Measurements from ENCODE around the gene CERS4.
"Not testable (repeated sequence)": the region's sequence is repeated elsewhere in the genome, so short reads cannot be mapped to it uniquely, and the experiment has no call there.

CERS4 gene

DNA sequence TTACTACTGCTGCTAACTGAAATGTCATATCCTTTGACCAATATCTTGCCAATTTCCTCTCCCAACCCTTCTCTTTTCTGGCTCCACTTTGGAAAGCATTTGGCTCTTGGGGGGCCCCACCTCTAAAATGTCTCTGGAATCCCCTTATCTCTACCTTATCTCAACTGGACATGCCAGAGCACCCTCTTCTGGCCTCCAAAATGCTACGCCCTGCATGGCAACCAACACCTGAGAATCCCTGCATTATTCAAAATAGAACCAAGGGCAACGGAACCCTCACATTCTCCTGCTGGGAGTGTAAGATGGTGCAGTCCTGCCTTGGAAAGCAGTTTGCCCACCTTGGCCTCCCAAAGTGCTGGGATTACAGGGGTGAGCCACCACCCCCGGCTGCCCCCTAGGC is 35.3 kb downstream of the CERS4 start:
- no peak for DNase-seq

DNA sequence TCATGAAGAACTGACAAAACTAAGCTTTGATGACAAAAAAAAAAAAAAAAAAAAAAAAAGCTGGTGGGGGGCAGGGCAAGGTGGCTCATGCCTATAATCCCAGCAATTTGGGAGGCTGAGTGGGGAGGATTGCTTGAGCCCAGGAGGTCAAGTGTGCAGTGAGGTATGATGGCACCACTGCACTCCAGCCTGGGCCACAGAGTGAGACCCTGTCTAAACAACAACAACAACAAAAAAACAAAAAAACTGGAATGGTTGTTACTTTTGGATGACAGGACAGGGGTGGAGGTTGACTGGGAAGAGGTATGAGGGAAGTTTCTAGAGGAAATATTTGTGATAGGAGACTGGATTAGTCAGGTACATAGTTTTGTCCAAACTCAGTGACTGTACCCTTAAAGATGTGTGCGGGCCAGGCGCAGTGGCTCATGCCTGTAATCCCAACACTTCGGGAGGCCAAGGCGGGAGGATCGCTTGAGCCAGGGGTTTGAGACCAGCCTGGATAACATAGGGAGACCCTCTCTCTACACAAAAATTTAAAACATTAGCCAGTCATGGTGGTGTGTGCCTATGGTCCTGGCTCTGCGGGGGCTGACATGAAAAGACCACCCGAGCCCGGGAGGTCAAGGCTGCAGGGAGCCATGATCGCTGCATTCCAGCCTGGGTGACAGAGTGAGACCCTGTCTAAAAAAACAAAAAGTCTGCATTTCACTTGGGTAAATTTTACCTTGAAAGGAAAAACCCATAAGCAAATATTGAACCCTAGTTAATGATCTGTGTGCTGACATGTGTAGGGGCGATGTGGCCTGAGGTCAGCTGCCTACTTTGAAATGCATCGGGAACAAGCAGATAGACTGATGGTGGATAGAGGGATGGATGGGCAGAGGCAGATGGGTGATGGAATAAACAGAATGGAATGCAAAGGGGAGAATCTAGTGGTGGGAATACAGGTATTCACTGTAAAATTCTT is 37.0 kb downstream of the CERS4 start:
- DNase-seq, result no peak

DNA sequence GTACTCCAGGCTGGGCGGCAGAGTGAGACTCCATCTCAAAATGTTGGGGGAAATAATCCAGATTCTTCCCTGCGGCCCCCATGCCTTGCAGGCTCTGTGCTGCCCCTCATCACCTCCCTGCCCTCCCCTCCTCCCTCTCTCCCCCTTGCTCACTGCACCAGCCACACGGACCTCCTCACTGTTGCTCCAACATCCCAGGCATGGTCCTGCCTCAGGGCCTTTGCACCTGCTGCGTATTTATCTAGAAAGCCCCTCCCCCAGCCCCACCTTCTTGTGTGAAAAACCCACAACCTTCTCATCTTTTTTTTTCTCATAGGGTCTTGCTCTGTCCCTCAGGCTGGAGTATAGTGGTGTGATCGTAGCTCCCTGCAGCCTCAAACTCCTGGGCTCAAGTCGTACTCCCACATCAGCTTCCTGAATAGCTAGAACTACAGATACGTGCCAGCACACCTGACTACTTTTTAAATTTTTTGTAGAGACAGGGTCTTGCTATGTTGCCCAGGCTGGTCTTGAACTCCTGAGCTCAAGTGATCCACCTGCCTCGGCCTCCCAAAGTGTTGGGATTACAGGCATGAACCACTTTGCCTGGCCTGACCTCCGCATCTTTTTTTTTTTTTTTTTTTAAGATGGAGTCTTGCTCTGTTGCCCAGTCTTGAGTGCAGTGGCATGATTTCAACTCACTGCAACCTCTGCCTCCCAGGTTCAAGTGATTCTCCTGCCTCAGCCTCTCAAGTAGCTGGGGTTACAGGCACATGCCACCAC is 38.1 kb downstream of the CERS4 start:
- not testable (repeated sequence) for DNase-seq

DNA sequence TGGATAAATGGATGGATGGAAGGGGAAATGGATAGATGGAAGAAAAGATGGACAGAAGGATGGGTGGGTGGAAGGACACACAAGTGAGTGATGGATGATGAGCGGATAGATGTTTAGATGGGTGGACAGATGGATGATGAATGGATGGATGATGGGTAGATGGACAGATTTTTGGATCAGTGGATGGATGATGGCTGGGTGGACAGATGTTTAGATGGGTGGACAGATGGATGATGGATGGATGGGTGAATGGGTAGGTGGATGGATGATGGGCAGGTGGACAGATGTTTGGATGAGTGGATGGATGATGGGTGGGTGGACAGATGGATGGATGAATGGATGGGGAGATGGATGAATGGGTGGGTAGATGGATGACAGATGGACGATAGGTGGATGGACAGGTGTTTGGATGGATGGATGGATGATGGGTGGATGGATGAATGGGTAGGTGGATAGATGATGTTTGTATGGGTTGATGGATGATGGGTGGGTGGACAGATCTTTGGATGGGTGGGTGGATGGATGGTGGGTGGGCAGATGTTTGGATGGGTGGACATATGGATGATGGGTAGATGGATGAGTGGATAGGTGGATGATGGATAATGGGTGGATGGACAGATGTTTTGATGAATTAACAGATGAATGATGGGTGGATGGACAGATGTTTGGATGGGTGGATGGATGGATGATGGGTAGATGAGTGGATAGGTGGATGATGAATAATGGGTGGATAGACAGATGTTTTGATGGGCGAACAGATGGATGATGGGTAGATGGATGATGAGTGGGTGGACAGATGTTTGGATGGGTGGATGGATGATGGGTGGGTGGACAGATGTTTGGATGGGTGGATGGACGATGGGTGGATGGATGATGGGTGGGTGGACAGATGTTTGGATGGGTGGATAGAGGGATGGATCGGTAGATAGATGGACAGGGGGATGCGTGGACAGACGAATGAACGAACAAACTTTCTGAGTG is 39.5 kb downstream of the CERS4 start:
- DNase-seq, result no peak

DNA sequence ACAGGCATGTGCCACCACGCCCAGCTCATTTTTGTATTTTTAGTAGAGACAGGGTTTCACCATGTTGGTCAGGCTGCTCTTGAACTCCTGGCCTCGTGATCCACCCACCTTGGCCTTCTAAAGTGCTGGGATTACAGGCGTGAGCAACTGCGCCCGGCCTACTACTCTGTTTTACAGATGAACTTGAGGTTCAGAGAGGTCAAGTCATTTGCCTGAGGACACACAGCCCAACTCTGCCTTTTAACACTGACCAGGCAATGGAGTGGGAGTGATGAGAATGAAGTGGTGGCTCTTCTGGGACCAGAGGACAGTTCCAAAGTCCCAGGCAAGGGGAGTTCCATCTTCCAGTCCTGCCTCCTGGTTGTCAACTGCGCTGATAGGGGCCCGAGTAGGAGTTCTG is 41.4 kb downstream of the CERS4 start:
- DNase-seq, result no peak

DNA sequence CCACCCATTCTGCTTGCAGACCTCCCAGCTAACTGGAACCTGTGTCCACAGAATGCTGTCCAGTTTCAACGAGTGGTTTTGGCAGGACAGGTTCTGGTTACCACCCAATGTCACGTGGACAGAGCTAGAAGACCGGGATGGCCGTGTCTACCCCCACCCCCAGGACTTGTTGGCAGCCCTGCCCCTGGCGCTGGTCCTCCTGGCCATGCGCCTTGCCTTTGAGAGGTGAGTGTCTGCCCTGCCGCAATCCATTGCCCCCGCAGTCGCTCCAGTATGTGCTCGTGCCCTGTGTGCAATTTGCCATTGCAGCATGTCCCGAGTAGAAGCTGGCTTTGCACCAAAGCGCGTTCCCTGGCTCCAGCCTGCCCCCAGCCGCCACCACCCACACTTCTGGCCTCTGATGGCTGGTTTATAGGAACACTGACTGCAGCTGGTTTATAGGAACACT is 41.9 kb downstream of the CERS4 start:
- no peak for DNase-seq

DNA sequence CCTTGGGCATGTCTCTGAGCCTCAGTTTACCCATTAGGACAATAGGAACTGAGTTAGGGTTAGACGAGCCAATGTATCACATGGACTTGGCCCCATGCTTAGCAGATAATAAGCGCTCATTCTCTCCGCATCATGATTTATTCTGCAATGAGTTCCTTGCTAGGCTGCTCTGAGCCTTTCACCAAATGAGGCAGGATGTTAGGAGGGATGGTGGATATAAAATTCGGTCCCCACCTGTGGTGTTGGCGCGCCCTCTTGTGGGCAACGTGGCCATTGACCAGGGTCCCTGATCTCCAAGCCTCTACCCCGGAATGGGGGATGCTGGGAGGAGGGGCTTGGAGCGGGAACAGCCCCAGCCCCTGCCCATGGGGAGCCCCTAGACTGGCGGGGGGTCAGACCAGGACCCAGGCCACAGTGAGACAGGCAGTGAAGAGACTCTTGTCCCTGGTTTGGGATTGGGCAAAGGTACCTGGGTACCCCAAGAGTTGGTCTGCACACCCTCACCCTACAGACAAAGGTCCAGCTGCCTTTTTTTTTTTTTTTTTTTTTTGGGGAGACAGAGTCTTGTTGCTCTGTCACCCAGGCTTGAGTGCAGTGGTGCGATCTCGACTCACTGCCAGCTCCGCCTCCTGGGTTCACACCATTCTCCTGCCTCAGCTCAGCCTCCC is 43.9 kb downstream of the CERS4 start:
- peak; percentile 32 for DNase-seq

DNA sequence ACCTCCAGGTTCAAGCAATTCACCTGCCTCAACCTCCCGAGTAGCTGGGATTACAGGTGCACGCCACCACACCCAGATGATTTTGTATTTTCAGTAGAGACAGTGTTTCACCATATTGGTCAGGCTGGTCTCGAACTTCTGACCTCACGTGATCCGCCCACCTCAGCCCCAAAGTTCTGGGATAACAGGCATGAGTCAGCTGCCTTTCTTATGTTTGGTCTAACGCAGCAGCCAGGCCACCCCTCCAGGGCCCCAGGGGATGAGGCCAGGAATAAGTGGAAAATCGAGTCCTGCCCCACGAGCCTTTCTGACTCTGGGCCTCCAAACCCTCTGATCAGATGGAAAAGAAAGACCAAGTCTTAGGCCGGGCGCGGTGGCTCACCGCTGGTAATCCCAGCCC is 44.5 kb downstream of the CERS4 start:
- no peak for DNase-seq

DNA sequence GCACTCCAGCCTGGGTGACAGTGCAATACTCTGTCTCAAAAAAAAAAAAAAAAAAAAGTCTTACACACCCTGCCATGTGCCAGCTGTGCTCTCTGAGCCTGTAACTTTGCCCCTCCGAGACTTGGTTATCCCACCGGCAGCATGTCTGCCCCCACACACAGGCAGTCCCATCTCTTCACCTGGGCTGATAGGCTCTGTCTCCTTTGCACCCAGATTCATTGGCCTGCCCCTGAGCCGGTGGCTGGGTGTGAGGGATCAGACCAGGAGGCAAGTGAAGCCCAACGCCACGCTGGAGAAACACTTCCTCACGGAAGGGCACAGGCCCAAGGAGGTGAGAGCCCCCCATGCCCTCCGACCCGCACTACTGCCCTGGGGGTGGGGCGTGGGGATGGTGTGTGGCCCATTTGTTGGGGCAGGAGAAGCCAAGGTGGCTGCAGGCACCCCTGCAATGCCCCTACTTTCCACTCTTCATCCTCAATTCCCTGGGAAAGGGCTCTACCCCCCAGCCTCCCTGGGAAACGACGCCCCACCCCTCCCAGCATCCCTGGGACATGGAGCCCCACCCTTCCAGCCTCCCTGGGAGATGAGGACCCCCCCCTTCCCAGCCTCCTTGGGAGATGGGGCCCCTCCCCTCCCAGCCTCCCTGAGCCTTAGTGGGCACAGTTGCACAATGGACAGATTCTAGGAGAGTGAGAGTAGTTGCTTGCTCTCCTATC is 45.3 kb downstream of the CERS4 start:
- no peak for DNase-seq

DNA sequence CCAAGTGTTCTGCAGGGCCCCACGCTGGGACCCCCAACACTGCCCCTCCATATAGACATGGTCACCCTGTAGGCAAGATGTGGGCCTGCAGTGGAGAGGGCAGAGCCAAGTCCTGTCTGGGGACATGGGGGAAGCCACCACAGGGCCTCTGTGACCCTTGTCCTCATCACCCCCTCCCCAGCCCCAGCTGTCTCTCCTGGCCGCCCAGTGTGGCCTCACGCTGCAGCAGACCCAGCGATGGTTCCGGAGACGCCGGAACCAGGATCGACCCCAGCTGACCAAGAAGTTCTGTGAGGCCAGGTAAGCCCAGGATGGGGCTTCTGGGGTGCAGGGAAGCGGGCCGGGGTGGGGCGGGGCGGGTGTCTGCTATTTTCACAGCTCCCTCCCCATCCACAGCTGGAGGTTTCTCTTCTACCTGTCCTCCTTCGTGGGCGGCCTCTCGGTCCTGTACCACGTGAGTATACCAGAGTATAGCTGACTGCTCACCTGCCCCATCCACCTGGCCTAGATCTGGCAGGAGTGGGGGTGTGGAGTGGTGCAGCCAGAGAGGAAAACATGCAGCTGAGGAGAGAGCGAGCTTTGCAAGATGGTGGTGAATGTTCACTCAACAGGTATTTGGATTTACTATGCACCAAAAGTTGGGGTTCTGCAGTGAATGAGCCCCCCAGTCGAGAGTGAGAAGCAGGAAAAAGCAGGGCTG is 46.4 kb downstream of the CERS4 start:
- no peak for DNase-seq

DNA sequence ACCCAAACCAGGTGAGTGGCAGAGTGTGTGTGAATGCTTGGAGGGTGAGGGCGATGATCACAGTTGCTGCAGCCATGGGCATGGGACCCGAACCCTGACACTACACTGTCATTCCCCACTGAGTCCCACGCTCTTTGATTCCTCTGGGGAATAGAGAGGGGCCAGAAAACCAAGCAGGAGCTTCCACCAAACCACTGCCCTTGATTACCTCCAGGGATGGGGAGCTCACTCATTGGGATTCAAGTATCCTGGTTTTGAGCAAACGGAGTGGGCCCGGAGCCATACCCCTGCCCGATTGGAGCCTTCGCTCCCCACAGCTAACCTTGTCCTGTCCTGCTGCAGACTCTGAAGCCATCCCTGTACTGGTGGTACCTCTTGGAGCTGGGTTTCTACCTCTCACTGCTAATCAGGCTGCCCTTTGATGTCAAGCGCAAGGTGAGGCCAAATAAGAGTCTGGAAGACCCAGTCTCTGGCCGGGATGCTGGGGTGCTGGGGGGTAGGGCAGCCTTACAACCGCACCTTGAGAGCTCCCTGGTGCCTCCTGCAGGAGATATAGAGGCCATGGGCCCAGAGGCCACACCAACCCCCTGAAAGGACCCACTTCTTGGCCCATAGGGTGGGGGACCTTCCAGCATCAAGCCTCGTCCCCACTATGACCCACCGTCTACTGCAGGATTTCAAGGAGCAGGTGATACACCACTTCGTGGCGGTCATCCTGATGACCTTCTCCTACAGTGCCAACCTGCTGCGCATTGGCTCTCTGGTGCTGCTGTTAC is 47.3 kb downstream of the CERS4 start:
- no peak for DNase-seq

DNA sequence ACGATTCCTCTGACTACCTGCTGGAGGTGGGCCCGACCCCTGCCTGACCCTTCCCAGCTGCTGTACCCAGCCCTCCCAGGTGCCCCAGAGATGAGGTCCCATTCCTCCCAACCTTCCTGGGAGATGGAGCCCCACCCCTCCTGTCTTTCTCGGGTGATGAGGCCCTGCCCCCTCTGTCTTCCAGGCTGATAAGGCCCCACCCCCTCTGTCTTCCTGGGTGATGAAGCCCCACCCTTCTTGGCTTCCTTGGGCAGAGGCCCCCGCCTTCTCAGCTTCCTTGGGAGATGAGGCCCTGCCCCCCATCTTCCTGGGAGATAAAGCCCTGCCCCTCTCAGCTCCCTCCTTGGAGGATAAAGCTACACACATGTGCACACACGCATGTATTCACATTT is 47.9 kb downstream of the CERS4 start:
- DNase-seq, result no peak

DNA sequence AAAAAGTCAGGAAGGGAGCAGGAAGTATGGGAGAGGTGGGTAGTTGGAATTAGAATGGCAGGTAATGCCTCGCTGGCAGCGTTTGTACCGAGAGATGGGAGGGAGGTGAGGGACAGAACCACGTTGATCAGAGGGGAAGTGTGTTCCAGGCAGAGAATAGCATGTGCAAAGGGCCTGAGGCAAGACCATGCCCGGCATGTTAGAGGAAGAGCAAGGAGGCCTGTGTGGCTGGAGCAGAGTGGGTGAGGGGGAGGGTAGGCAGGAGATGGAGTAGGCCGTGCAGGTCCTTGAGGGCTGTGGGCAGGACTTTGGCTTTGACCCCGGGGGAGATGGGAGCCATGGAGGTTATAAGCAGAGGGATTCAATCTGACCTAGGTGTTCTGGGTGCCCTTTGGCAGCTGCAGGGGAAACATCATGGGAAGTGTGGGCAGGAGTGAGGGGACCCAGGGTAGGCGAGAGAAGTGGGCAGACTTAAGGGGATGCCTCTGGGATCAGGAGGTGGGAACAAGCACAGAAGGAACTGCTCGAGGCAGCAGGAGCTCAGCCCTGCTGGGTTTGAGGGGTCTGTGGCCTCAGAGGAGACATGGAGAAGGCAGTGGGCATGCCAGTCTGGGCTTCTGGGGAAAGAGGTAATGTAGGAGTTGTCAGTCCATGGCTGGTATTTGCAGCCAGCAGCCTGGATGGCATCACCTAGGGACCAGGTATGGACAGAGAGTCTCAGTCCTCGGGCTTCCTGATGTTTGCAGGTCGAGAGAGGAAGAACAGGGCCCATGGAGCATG is 50.2 kb downstream of the CERS4 start:
- DNase-seq, result no peak

DNA sequence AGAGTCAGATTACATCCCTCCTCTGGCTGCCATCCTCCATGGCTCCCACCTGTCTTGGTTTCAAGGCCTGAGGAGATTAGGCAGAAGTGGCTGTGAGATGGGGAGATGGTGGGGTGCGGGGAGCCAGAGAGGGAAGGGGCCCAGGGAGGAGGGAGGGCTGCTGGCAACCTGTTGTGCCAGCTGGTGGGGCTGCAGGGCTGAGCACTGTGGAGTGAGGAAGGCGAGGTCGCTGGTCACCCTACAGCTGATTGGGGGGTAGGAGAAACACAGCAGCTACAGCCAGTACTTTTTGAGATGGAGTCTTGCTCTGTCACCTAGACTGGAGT is 50.7 kb downstream of the CERS4 start:
- DNase-seq, result no peak

DNA sequence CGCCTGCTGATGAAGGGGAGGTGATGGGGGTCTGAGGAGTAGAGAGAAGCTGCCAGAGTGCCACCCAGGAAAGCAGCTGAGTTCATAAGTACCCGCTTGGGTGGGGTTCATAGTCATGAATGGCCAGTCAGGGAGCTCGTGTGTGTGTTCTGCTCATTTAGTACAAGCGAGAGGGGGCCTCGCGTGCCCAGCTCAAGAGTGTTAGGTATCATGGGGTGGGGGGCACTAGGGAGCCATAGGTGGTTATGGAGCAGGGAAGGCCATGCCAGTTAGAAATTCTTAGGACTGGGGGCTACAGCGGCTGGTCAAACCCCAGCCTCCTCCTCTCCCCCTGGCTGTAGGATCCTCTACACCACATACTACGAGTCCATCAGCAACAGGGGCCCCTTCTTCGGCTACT is 52.2 kb downstream of the CERS4 start:
- DNase-seq, result no peak

DNA sequence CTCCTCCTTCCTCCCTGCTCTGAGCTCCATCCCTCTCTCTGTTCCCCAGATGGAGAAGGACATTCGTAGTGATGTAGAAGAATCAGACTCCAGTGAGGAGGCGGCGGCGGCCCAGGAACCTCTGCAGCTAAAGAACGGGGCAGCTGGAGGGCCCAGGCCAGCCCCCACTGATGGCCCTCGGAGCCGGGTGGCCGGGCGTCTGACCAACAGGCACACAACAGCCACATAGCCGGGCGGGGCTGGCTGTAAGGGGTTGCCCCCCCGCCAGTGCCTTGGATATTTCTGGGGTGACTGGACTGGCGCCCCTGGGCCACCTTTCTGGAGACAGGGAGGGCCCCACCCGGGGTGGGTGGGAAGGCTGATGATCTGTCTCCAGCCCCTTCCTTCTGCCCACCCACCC is 52.7 kb downstream of the CERS4 start:
- no peak for DNase-seq

DNA sequence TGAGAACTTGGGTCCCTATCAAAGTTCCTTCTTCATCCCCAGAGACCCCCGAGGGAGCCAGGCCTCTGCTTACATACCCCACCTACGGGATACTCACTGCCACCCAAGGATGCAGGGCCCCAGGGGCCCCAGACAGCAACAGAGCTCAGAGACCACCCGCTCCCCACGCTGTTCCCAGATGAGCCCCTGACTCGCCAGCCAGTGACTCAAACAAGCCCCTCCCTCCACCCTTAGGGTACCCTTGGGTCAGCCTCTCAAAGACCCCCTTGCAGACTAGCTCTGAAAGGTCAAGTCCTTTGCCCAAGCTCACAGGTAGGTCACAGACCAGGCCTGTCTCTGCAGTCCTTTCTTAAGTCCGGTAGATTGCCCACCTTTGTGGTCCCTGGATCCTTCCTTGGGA is 53.3 kb downstream of the CERS4 start:
- no peak for DNase-seq

DNA sequence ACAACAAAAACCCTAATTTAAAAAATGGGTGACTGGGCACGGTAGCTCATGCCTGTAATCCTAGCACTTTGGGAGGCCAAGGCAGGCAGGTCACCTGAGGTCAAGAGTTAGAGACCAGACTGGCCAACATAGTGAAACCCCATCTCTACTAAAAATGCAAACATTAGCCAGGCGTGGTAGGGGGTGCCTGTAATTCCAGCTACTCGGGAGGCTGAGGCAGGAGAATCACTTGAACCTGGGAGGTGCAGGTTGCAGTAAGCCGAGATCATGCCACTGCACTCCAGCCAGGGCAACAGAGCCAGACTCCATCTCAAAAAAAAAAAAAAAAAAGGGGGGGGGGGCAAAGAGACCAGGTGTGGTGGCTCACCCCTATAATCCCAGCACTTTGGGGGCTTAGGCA is 55.1 kb downstream of the CERS4 start:
- DNase-seq, result not testable (repeated sequence)

DNA sequence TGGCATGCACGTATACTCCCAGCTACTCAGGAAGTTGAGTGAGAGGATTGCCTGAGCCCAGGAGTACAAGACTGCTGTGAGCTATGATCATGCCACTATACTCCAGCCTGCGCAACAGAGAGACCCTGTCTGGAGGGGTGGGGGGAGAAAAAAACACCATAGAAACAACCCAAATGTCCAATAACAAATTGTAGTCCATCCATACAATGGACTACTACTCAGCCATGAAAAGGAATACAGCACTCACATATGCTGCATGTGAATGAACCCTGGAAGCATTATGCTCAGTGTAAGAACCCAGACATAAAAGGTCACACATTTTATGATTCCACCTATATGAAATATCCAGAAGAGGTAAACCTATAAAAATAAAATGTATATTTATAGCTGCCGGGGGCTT is 56.7 kb downstream of the CERS4 start:
- no peak for DNase-seq

Data from NCI-H748 treated with DMSO at 0.1 percent for 48 hours (cell line).